Renal cortical epithelial cell (primary cell): ENCODE measurements around the gene ABHD15. TPM values are rescaled to one million over a fixed set of nuclear protein-coding genes. Genes with fewer than 3 reads are reported as not detected.

Source experiments
- DNase-seq: peaks from one replicate; pipeline ENCODE4 v3.0.0-alpha.2; 2011; ENCODE audit warnings: low read depth
- total RNA-seq: library from RNA; depleted of rRNA; stranded (reverse); fragments of >200 nt; gene quantifications from 2 replicates; pipeline ENCODE4 v1.2.3, GENCODE V29; 2014

The ABHD15 gene
- total RNA-seq, 1 donor from 2014 or later: 20.6 TPM

- DNase-seq: no peak
These were observed 15.5 kb upstream of the ABHD15 start for GRCh38 chr17:29582254-29582765.

GRCh38 chr17:29581583-29582253, 14.9 kb upstream of the ABHD15 start:
- DNase-seq: no peak

DNA sequence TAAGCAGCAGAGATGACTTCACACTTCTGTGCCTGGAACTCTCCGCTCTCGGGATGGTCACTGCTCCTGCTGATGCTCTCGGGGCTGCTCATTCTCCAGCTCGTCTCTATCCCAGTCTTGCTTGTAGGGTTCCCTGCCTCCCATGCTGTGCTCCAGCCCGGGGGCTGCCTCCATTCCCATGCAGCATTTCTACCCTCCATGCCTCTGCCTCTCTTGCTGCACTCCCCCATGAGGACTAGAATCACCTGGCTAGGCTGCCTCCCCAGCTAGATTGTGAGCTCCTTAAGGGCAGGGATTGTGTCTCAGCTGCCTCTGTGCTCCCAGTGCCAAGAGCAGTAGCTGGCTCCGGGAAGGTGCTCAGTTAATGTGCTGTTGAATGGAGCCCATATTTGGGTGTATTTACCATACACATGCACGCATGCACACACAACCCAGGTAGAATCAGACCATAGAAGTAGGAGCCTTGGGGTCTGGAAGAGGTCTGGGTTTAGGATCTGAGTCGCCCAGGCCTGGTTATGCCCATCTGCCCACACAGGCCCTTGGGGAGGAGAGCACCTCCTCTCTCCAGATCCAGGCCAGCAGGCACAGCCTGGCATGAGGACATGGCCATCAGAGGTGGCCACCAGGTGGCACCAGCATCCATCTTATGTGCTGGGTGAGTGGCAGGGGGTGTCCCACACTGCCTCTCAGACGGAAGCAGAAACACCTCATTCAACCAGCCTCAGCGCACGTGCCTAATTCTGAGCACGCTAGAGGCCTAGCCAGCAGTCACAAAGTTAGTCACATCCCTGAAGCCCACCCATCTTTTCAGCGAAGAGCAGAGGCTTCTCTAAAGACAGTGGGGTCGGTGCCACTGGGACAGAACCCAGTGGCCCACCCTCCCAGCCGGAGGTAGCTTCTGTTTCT, 13.3 kb upstream of the ABHD15 start:
- DNase-seq: peak; percentile 64

- no peak for DNase-seq
These were observed 12.0 kb upstream of the ABHD15 start for GRCh38 chr17:29578626-29579485.

DNA sequence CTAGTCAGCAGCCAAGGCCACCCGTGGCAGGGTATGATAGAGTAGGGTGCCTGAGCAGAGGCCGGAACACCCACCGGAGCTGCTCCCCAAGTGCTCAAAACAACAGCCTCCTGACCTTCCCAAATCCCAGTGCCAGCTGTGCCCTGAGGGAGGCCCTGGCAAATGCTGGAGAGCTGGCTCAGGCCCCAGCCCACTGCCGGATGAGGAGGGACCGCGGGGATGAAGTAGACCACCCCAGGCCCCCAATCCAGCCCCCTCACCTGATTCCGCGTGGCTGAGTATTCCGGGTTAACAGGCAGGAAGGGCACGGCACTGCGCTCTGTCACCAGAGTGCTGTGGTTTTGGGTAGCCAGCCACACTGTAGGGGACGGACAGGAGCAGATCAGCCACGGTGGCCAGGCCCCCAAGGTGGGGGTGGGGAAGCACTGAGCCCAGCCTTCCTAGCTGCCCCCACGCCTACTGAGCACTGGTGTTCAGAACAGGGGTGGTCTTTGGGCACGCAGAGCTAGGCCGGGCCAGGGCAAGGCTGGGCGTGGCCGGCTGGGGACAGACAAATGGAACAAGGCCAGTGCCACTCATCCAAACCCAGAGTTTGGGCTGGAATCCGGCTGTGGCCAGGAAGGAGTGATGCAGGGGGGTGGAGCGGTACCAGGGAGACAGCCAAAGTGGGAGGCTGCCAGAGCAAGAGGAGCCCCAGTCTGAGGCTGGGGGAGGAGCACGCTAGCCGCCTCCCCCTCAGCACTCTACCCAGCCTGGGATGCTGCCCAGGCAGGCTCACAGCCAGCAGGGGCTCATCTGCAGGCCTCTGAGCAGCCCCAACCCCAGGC, 10.8 kb upstream of the ABHD15 start:
- no peak for DNase-seq

- no peak for DNase-seq
These were observed 10.1 kb upstream of the ABHD15 start for GRCh38 chr17:29577001-29577370.

DNA sequence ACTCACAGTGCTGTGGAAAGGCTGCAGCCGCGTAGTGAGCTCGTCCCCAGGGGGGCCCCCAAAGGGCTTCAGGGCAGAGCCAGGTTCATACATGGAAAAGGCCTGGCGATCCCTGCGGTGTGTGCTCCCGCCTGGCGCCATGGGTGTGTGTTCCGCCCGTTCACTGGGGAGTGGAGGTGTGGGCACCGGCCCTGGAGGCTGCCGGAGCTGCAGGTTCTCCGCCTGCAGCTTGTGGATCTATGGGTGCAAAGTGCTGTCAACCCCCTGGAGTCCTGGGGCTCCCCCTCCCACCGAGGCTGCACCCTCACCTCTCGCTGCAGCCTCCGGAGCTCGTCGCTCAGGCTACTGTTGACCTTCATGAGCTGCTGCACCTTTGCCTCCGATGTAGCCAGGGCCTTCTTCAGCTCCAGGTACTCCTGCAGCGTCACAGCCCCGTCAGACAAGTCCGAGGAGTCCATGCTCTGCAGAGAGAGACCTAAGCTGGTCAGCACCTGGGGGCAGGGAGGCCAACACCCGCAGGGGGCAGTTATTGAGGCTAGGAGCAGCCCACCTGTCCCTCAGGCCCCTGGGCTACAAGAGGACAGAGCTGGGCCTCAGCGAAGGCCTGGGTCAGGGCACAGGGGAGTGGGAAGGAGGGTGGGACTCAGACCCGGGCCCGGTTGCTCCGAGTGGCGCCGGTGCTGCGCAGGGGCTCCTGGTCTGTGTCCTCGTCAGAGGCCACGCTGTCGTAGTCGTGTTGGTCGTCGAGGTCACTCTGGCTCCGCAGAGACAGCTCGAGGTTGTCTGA, 9.6 kb upstream of the ABHD15 start:
- DNase-seq: no peak

DNA sequence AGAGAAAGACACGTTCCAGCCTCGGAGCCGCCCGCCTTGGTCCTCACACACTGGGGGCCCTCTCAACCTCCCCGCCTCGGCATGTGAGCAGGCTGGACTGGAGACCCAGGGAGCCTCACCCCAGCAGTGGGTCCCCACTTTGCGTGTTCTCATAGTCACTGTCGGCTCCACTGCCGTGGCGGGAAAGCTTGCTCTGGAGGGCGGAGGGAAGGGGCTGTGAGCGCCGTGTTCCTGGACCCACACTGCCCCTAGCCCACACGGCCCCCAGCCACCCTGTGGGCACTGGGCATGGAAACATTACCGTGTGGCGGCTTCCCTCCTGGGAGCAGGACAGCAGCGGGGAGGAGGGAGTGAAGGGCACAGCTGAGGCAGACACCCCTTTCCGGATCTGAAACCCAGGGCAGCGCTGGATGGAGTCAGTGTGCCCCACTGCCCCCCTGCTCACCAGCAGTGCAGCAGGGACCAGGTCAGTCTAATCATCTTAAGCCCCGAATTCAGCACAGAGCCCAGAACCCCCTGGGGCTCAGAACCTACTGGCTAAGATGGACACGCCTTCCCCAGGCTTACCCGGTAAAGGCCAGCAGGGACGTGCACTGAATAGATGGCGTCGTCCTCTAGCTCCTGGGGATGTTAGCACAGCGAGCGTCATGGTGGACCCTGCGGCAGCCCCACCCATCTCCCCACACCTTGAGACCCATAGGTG, 8.8 kb upstream of the ABHD15 start:
- no peak for DNase-seq

- no peak for DNase-seq
These were observed 8.1 kb upstream of the ABHD15 start for GRCh38 chr17:29574732-29575510.

DNA sequence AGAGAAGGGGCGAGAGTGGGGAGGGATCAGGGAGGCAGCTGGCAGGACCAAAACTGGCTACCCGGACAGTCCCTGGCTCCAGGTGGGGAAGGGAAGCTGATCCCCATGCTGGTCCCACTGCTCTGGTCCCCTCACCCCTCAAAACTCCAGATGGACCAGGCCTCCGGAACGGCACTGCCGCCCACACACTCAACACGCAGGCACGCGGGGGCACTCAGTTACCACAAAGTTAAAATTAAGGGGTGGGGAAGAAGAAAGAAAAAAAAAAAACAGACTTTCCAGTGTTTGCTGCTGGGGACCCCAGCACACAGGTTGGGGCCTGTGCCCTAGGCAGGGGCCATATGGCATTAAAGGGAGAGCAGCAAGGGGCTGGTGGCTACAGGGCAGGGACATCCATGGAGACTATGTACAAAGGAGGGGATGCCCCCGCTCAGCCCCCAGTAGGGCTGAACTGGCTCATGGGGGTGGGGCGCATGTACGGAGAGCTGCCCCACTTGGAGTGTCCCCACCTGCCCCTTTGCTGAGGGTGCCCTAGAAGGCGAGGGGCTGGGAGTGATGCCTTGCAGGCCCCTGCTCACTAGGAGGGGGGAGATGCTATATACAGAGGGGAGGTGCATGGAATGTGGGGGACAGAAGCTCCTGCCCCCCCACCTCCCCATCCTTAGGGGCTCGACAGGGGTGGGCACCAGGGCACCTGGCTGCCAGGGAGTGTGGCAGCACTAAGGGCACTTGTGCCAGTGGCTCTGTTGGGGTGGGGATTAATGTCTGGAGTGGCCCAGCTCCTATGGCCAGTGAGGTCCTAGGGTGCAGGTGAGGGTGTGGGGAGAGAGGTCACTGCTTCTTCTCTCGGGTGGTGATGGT, 7.3 kb upstream of the ABHD15 start:
- no peak for DNase-seq

GRCh38 chr17:29573558-29573869, 6.7 kb upstream of the ABHD15 start:
- no peak for DNase-seq

GRCh38 chr17:29572691-29573557, 6.1 kb upstream of the ABHD15 start:
- DNase-seq: no peak

DNA sequence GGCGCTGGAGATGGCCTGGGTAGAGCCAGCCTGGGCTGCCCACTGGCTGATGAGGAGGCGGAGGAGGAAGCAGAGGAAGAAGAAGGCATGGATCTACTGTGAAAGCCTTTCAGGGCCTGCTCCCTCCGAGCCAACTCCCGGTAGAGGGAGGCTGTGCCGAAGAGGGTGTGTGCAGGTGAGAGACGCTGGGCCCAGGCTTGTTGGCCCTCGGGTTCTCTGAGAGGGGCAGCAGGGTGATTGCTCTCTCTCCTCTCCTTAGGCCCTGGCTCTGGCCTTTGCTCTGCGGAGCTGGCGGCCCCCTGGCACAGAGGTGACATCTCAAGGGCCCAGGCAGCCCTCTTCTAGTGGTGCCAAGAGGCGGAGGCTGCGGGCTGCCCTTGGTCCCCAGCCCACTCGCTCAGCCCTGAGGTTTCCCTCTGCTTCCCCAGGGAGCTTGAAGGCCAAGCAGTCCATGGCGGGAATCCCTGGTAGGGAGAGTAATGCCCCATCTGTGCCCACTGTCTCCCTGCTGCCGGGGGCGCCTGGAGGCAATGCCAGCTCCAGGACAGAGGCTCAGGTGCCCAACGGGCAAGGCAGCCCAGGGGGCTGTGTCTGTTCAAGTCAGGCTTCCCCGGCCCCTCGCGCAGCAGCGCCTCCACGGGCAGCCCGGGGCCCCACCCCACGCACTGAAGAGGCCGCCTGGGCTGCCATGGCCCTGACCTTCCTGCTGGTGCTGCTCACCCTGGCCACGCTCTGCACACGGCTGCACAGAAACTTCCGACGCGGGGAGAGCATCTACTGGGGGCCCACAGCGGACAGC, 5.2 kb upstream of the ABHD15 start:
- DNase-seq: no peak

- no peak for DNase-seq
These were observed 4.6 kb upstream of the ABHD15 start for GRCh38 chr17:29571486-29571882.

- no peak for DNase-seq
These were observed 3.7 kb upstream of the ABHD15 start for GRCh38 chr17:29570521-29570920.

DNA sequence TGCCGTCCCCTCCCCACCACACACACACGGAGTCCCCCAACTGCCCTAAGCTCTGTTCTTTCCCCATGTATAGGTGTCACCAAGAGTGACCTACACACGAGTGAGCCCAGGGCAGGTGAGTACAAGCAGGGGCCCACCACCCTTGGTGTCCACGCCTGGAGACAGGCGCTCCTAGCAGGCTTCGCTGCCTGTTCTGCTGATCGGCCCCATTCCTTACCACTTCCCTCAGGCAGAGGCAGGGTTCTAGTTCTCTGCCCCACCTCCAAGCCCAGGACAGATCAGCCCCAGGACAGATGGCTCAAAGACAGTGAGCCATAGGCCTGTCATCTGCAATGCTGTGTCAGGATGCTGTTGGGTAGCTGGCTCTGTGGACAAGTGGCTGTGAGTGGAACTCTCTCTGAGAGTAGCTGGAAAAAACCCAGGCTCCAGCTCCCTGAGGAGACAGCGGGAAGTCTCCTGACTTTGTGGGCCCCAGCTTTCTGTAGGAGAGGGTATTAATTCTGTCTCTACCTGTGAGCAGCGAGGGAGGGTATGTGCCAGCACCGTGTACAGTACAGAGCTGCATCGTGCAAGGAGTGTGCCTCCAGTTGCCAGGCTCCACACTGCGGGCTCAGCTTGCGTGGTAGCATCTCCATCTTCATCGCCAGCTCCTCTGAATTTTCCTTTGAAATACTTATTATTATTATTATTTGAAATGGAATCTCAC, 2.6 kb upstream of the ABHD15 start:
- no peak for DNase-seq
